Activated T-helper 17 cell treated with anti-CD3 and anti-CD28 coated beads, Interleukin-2, amount 50 U/mL, for 72 hours (primary cell): Measurements from ENCODE around the gene AKIRIN1. TPM values are rescaled to one million over a fixed set of nuclear protein-coding genes. Genes with fewer than 3 reads are reported as not detected.
"Not testable (repeated sequence)": the region's sequence is repeated elsewhere in the genome, so short reads cannot be mapped to it uniquely, and the experiment has no call there.

Source experiments
- ATAC-seq: fragments of 150-1000 bp; cut with Tn5 transposase; replicated peaks from 2 replicates; pipeline ENCODE4 v1.10.0; 2021; ENCODE audit warnings: mild to moderate bottlenecking, moderate library complexity
- H3K27ac Mint-ChIP-seq: one replicate; pipeline ENCODE4 v1.8.0; 2022; ENCODE audit warnings: mixed read lengths
- H3K27me3 Mint-ChIP-seq: one replicate; pipeline ENCODE4 v1.8.0; 2022; ENCODE audit warnings: mixed read lengths
- H3K36me3 Mint-ChIP-seq: one replicate; pipeline ENCODE4 v1.8.0; 2022; ENCODE audit warnings: low read depth, mild to moderate bottlenecking, mixed read lengths
- H3K4me1 Mint-ChIP-seq: one replicate; pipeline ENCODE4 v1.8.0; 2022; ENCODE audit warnings: mixed read lengths
- H3K4me3 Mint-ChIP-seq: one replicate; pipeline ENCODE4 v1.8.0; 2022; ENCODE audit warnings: mild to moderate bottlenecking, mixed read lengths
- H3K9me3 Mint-ChIP-seq: one replicate; pipeline ENCODE4 v1.8.0; 2022; ENCODE audit warnings: mixed read lengths
- total RNA-seq, 2 donors: library from RNA; stranded (reverse); gene quantifications; one replicate each; pipeline ENCODE4 v1.2.3, GENCODE V29; 2022

Gene AKIRIN1
- total RNA-seq, result 10 to 100 TPM; 52.2 to 54.1 TPM

- peak within 1 kb of the TSS; percentile 93 for H3K4me3 Mint-ChIP-seq
- ATAC-seq, result peak; percentile 96
- peak within 1 kb of the TSS; percentile 83 for H3K27ac Mint-ChIP-seq
- H3K4me1 Mint-ChIP-seq, result peaks cover 21% of the 10 kb centered on the region
- H3K9me3 Mint-ChIP-seq, result no peaks in the 10 kb centered on the region
- peaks cover 41% of the 10 kb centered on the region for H3K36me3 Mint-ChIP-seq
- H3K27me3 Mint-ChIP-seq, result no peaks in the 10 kb centered on the region
Measured at GRCh38 chr1:38990738-38991637, at the start of gene AKIRIN1. AKIRIN1 (plus strand) TSS chr1:38991276; CDS start chr1:38991381, 105 bp downstream.

GRCh38 chr1:38941527-38942019, 49.5 kb upstream of the AKIRIN1 start, which contains the start of gene RHBDL2:
RHBDL2 (minus strand) TSS chr1:38941830; CDS start chr1:38919212, 22,618 bp downstream.
- ATAC-seq, result no peak
- no peaks in the 10 kb centered on the region for H3K36me3 Mint-ChIP-seq
- H3K4me3 Mint-ChIP-seq, result no peak within 1 kb of the TSS
- H3K4me1 Mint-ChIP-seq, result peaks cover 5% of the 10 kb centered on the region
- H3K27me3 Mint-ChIP-seq, result peaks cover 6% of the 10 kb centered on the region
- H3K27ac Mint-ChIP-seq, result peak within 1 kb of the TSS; percentile 24
- H3K9me3 Mint-ChIP-seq, result no peaks in the 10 kb centered on the region

GRCh38 chr1:38942664-38943428, 48.2 kb upstream of the AKIRIN1 start:
- no peak for ATAC-seq
- Mint-ChIP-seq H3K36me3 (no peaks in the 10 kb centered on the region), H3K27me3 (peaks cover 6% of the 10 kb centered on the region), H3K27ac (no peak overlapping the region), H3K4me1 (peaks cover 5% of the 10 kb centered on the region), H3K9me3 (no peaks in the 10 kb centered on the region), H3K4me3 (no peak overlapping the region)

- no peaks in the 10 kb centered on the region for H3K9me3 Mint-ChIP-seq
- ATAC-seq, result no peak
- H3K36me3 Mint-ChIP-seq, result no peaks in the 10 kb centered on the region
- H3K4me1 Mint-ChIP-seq, result peaks cover 5% of the 10 kb centered on the region
- no peak overlapping the region for H3K4me3 Mint-ChIP-seq
- H3K27me3 Mint-ChIP-seq, result peaks cover 6% of the 10 kb centered on the region
- no peak overlapping the region for H3K27ac Mint-ChIP-seq
Measured at GRCh38 chr1:38944547-38944946, 46.5 kb upstream of the AKIRIN1 start.

- Mint-ChIP-seq H3K9me3 (no peaks in the 10 kb centered on the region), H3K27me3 (no peaks in the 10 kb centered on the region), H3K36me3 (no peaks in the 10 kb centered on the region), H3K27ac (no peak overlapping the region), H3K4me1 (peaks cover 9% of the 10 kb centered on the region), H3K4me3 (no peak overlapping the region)
- ATAC-seq, result no peak
Measured at GRCh38 chr1:38950553-38950952, 40.5 kb upstream of the AKIRIN1 start.

GRCh38 chr1:38953433-38953860, 37.6 kb upstream of the AKIRIN1 start:
- Mint-ChIP-seq H3K9me3 (no peaks in the 10 kb centered on the region), H3K4me1 (peaks cover 9% of the 10 kb centered on the region), H3K27ac (peak overlapping the region; percentile 41), H3K4me3 (no peak overlapping the region), H3K27me3 (no peaks in the 10 kb centered on the region), H3K36me3 (no peaks in the 10 kb centered on the region)
- no peak for ATAC-seq

GRCh38 chr1:38958967-38959366, 32.1 kb upstream of the AKIRIN1 start:
- no peaks in the 10 kb centered on the region for H3K27me3 Mint-ChIP-seq
- no peak for ATAC-seq
- H3K36me3 Mint-ChIP-seq, result no peaks in the 10 kb centered on the region
- no peak overlapping the region for H3K4me3 Mint-ChIP-seq
- H3K27ac Mint-ChIP-seq, result no peak overlapping the region
- no peaks in the 10 kb centered on the region for H3K9me3 Mint-ChIP-seq
- peaks cover 7% of the 10 kb centered on the region for H3K4me1 Mint-ChIP-seq

- Mint-ChIP-seq H3K27ac (no peak overlapping the region), H3K4me3 (no peak overlapping the region), H3K9me3 (no peaks in the 10 kb centered on the region), H3K4me1 (peaks cover 7% of the 10 kb centered on the region), H3K36me3 (no peaks in the 10 kb centered on the region), H3K27me3 (no peaks in the 10 kb centered on the region)
- no peak for ATAC-seq
Measured at GRCh38 chr1:38962113-38962512, 29.0 kb upstream of the AKIRIN1 start.

GRCh38 chr1:38962560-38962959, 28.5 kb upstream of the AKIRIN1 start:
- ATAC-seq, result no peak
- Mint-ChIP-seq H3K9me3 (no peaks in the 10 kb centered on the region), H3K4me3 (no peak overlapping the region), H3K27me3 (no peaks in the 10 kb centered on the region), H3K4me1 (peaks cover 7% of the 10 kb centered on the region), H3K27ac (no peak overlapping the region), H3K36me3 (no peaks in the 10 kb centered on the region)

GRCh38 chr1:38964140-38964548, 26.9 kb upstream of the AKIRIN1 start:
- H3K27ac Mint-ChIP-seq, result no peak overlapping the region
- H3K27me3 Mint-ChIP-seq, result no peaks in the 10 kb centered on the region
- no peaks in the 10 kb centered on the region for H3K9me3 Mint-ChIP-seq
- ATAC-seq, result peak; percentile 64
- no peak overlapping the region for H3K4me3 Mint-ChIP-seq
- H3K4me1 Mint-ChIP-seq, result peaks cover 7% of the 10 kb centered on the region
- H3K36me3 Mint-ChIP-seq, result no peaks in the 10 kb centered on the region

- not testable (repeated sequence) for H3K9me3 Mint-ChIP-seq, H3K4me1 Mint-ChIP-seq, H3K27me3 Mint-ChIP-seq, H3K4me3 Mint-ChIP-seq, ATAC-seq, H3K27ac Mint-ChIP-seq, H3K36me3 Mint-ChIP-seq
Measured at GRCh38 chr1:38973145-38973544, 17.9 kb upstream of the AKIRIN1 start.

- peaks cover 5% of the 10 kb centered on the region for H3K4me1 Mint-ChIP-seq
- H3K27ac Mint-ChIP-seq, result no peak overlapping the region
- no peaks in the 10 kb centered on the region for H3K27me3 Mint-ChIP-seq
- H3K36me3 Mint-ChIP-seq, result no peaks in the 10 kb centered on the region
- no peak for ATAC-seq
- no peak overlapping the region for H3K4me3 Mint-ChIP-seq
- H3K9me3 Mint-ChIP-seq, result no peaks in the 10 kb centered on the region
Measured at GRCh38 chr1:38973659-38974437, 17.2 kb upstream of the AKIRIN1 start.

GRCh38 chr1:38977399-38978244, 13.5 kb upstream of the AKIRIN1 start:
- ATAC-seq, result peak; percentile 67
- H3K36me3 Mint-ChIP-seq, H3K9me3 Mint-ChIP-seq, H3K27me3 Mint-ChIP-seq, H3K4me1 Mint-ChIP-seq: not testable (repeated sequence)
- peak overlapping the region; percentile 66 for H3K27ac Mint-ChIP-seq
- H3K4me3 Mint-ChIP-seq, result peak overlapping the region; percentile 54
